Kidney tubule cell (primary cell): ENCODE results near the gene MAPK6.

Experiments
- DNase-seq: peaks from one replicate; pipeline ENCODE4 v3.0.0-alpha.2; 2018; ENCODE audit warnings: low spot score

MAPK6 gene

DNA sequence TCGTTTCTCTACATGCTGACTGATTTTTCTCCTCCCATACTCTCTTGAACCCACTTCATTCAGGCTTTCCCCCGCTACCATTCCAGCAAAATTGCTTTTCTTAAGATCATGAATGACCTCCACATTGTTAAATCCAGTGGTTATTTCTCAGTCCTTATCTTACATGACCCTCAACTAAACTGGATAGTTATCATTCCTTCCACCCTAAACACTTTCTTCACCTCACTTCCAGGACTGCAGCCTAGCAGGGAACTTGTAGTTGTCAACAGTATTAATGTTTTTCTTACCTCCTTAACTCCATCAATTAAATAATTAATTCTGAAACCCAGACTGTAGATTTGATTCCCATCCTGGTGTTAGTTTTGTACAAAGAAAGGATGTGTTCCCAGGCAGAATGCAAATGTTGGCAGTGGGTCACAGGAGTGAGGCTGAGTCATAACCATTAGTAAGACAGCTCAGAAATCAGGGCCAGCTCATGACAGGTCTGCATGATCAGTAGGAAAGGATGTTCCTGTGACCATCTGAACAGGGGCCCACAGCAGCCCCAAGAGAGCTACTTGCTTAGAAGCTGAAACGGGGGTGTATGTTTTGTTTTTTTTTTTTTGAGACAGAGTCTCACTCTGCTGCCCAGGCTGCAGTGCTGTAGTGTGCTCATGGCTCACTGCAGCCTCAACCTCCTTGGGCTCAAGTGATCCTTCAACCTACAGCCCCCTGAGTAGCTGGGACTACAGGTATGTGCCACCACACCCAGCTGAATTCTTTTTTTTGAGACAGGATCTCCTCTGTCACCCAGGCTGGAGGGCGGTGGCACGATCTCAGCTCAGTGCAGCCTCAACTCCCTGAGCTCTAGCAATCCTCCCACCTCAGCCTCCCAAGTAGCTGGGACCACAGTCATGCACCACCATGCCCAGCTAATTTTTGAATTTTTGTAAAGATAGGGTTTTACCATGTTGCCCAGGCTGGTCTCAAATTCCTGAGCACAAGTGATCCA is 84.5 kb downstream of the MAPK6 start:
- DNase-seq, result peak; percentile 92

- no peak for DNase-seq
Measured at GRCh38 chr15:52104532-52105004, 85.5 kb downstream of the MAPK6 start.

GRCh38 chr15:52105846-52106245 is 86.8 kb downstream of the MAPK6 start:
- no peak for DNase-seq

GRCh38 chr15:52106641-52107040 is 87.6 kb downstream of the MAPK6 start:
- DNase-seq, result no peak

- DNase-seq, result no peak
Measured at GRCh38 chr15:52107238-52107637, 88.2 kb downstream of the MAPK6 start.

DNA sequence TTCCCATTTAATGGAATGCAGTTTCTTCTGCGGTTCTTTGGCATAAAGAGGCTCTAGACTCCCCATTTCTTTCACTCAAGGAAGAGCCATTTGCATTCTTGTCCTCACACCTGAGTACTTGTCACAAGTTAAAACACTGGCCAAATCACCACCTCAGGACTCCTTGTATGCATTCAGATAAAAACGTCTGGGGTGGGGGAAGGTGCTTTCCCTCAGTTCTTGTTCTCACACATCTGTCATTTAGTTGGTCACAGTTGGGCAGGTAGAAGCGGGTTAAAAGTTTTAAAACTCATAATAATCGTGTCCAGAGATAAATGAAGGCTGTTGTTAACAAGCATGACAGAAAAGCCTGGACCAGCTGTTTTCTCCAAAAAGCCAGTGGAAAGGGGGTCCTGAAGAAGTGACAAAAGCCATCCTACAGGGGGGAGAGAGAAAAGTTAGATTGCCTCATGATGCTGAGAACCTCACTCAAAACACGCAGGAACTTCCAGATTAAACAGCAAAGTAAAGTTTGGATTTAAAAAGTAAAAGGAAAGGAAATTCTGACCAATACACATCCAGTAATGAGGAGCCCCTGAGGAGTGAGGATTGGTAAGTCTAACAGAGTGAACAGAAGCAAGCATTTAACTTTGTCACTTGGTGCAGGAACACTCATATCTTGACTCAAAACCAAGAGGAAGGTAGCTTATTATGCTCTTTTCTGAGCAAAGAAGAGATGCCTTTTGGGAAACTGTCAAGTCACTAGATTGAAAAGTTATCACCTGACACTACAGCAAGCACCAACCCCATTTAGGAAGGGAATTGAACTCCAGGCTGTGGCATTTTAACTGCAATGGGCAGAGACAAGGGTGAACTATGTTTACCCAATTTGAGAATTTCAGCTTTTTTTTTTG is 90.8 kb downstream of the MAPK6 start:
- no peak for DNase-seq

- DNase-seq, result no peak
Measured at GRCh38 chr15:52111517-52112202, 92.6 kb downstream of the MAPK6 start.

- peak; percentile 43 for DNase-seq
Measured at GRCh38 chr15:52112203-52112750, 93.3 kb downstream of the MAPK6 start.

- no peak for DNase-seq
Measured at GRCh38 chr15:52113235-52113634, 94.2 kb downstream of the MAPK6 start.

GRCh38 chr15:52113708-52114107 is 94.7 kb downstream of the MAPK6 start:
- DNase-seq, result no peak

DNA sequence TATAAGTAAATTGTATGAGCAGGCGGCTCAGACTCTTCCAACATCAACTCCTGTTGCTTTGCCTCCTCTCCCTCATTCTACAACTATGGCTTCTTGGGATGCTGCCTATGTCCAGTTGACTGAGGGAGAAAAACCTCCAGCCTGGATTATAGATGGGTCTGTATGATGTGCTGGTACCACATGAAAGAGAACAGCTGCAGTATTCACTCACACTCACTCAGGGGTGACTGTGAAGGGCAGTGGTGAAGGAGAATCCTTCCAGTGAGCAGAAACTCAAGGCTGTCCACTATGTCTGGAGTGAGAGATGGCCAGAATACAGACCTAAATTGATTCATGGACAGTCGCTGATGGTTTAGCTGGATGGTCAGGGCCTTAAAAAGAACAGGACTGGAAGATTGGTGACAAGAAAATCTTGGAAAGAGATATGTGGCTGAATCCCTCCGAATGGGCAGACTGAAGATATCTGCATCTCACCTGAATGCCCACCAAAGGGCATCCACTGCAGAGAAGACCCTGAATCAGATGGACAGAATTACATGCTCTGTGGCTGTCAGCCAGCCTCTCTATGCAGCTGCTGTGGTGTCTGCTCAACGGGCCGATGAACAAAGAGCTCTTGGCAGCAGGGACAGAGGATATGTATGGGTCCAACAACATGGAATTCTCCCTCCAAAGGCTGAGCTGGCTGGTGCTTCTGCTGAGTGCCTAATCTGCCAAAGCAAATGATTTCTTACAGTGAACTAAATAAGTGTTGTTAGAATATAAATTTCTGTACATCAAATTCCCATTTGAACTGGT is 95.4 kb downstream of the MAPK6 start:
- no peak for DNase-seq

DNA sequence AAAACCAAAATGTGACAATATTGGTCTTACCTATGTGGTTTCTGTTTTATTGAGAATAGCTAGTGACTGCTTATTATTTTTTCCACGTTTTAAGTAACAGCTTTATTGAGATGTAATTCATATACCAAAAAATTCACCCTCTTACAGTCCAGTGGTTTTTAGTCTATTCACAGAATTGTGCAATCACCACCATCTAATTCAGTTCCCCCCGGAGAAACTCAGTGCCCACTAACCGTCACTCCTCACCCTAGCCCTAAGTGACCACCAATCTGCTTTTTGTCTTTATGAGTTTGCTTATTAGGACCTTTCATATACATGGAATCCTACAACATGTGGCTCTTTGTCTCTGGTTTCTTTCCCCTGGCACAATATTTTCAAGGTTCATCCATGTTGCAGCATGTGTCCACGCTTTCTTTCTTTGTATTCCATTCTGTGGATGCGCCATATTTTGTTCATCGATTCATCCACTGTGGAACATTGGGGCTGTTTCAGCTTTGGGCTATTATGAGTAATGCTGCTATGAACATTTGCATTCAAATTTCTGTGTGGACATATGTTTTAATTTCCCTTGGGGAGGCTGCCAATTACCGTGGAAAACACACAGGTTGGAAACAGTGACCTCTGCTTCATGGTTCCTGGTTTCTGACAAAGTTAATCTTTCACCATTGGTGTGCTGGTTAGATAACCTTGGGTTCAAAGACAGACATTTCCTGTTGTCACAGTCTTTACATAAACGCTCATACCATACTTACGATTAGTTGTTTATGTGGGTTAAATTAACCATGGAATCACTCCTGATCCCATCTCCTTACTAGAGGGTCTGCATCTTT is 96.8 kb downstream of the MAPK6 start:
- peak; percentile 51 for DNase-seq
